Right kidney (tissue), 9 donors: ENCODE data around the gene WT1.
"Not testable (repeated sequence)": the region's sequence is repeated elsewhere in the genome, so short reads cannot be mapped to it uniquely, and the experiment has no call there.

Experiments
- DNase-seq: peaks from one replicate; pipeline ENCODE4 v3.0.0-alpha.2; 2016
- long read RNA-seq, 8 donors: transcript quantifications; one replicate each; lab custom pipeline, GENCODE V29; 2026

The WT1 gene
- long read RNA-seq, donor 1, transcript WT1-204 (10 exons, 2,114 nt), result major isoform, 14 of 47 reads
- long read RNA-seq, donor 1, transcript WT1-201 (10 exons, 3,122 nt), result minor isoform, 10 of 47 reads
- long read RNA-seq, donor 1, partial matches to known transcripts, result 8 of 47 reads
- long read RNA-seq, donor 1, other reads (novel, unspliced or antisense), result 11 of 47 reads
- long read RNA-seq, donor 2, transcript WT1-201 (10 exons, 3,122 nt), result major isoform, 16 of 60 reads
- long read RNA-seq, donor 2, transcript WT1-204 (10 exons, 2,114 nt), result minor isoform, 5 of 60 reads
- long read RNA-seq, donor 2, partial matches to known transcripts, result 16 of 60 reads
- long read RNA-seq, donor 2, other reads (novel, unspliced or antisense), result 20 of 60 reads
- long read RNA-seq, donor 3, transcript WT1-205 (9 exons, 2,768 nt), result major isoform, 7 of 37 reads
- long read RNA-seq, donor 3, transcript WT1-204 (10 exons, 2,114 nt), result minor isoform, 5 of 37 reads
- long read RNA-seq, donor 3, partial matches to known transcripts, result 17 of 37 reads
- long read RNA-seq, donor 3, other reads (novel, unspliced or antisense), result 5 of 37 reads
- long read RNA-seq, donor 4, transcript WT1-205 (9 exons, 2,768 nt), result minor isoform, 5 of 79 reads
- long read RNA-seq, donor 4, transcript WT1-201 (10 exons, 3,122 nt), result major isoform, 10 of 79 reads
- long read RNA-seq, donor 4, transcript WT1-204 (10 exons, 2,114 nt), result minor isoform, 8 of 79 reads
- long read RNA-seq, donor 4, partial matches to known transcripts, result 56 of 79 reads
- long read RNA-seq, donor 4, other reads (novel, unspliced or antisense), result 0 of 79 reads
- long read RNA-seq, donor 5, transcript WT1-205 (9 exons, 2,768 nt), result minor isoform, 11 of 85 reads
- long read RNA-seq, donor 5, transcript WT1-204 (10 exons, 2,114 nt), result minor isoform, 9 of 85 reads
- long read RNA-seq, donor 5, transcript WT1-201 (10 exons, 3,122 nt), result major isoform, 14 of 85 reads
- long read RNA-seq, donor 5, partial matches to known transcripts, result 25 of 85 reads
- long read RNA-seq, donor 5, other reads (novel, unspliced or antisense), result 26 of 85 reads
- long read RNA-seq, donor 6, transcript WT1-201 (10 exons, 3,122 nt), result minor isoform, 11 of 72 reads
- long read RNA-seq, donor 6, transcript WT1-204 (10 exons, 2,114 nt), result minor isoform, 8 of 72 reads
- long read RNA-seq, donor 6, transcript WT1-205 (9 exons, 2,768 nt), result major isoform, 12 of 72 reads
- long read RNA-seq, donor 6, partial matches to known transcripts, result 33 of 72 reads
- long read RNA-seq, donor 6, other reads (novel, unspliced or antisense), result 8 of 72 reads
- long read RNA-seq, donor 7, transcript WT1-201 (10 exons, 3,122 nt), result major isoform, 24 of 155 reads
- long read RNA-seq, donor 7, transcript WT1-204 (10 exons, 2,114 nt), result minor isoform, 7 of 155 reads
- long read RNA-seq, donor 7, partial matches to known transcripts, result 103 of 155 reads
- long read RNA-seq, donor 7, other reads (novel, unspliced or antisense), result 18 of 155 reads
- long read RNA-seq, donor 8, transcript WT1-204 (10 exons, 2,114 nt), result major isoform, 10 of 50 reads
- long read RNA-seq, donor 8, transcript WT1-201 (10 exons, 3,122 nt), result major isoform, 10 of 50 reads
- long read RNA-seq, donor 8, partial matches to known transcripts, result 26 of 50 reads
- long read RNA-seq, donor 8, other reads (novel, unspliced or antisense), result 0 of 50 reads

- DNase-seq, result peak; percentile 89
Measured at GRCh38 chr11:32435511-32435941, at the start of gene WT1. WT1 (minus strand) TSS chr11:32435539.

GRCh38 chr11:32479291-32479690 lies 44.0 kb upstream of the WT1 start:
- no peak for DNase-seq

- DNase-seq, result no peak
Measured at GRCh38 chr11:32478277-32478731, 43.0 kb upstream of the WT1 start.

- DNase-seq, result no peak
Measured at GRCh38 chr11:32473282-32473909, 38.1 kb upstream of the WT1 start.

- DNase-seq, result no peak
Measured at GRCh38 chr11:32472226-32472625, 36.9 kb upstream of the WT1 start.

GRCh38 chr11:32471544-32471943 lies 36.2 kb upstream of the WT1 start:
- DNase-seq, result not testable (repeated sequence)

- no peak for DNase-seq
Measured at GRCh38 chr11:32469791-32470190, 34.5 kb upstream of the WT1 start.

- no peak for DNase-seq
Measured at GRCh38 chr11:32466279-32466915, 31.1 kb upstream of the WT1 start.

- no peak for DNase-seq
Measured at GRCh38 chr11:32464078-32464477, 28.7 kb upstream of the WT1 start.

- no peak for DNase-seq
Measured at GRCh38 chr11:32462011-32462690, 26.8 kb upstream of the WT1 start.

GRCh38 chr11:32456864-32457263 lies 21.5 kb upstream of the WT1 start:
- DNase-seq, result no peak

GRCh38 chr11:32454993-32455392 lies 19.7 kb upstream of the WT1 start:
- no peak for DNase-seq

- DNase-seq, result no peak
Measured at GRCh38 chr11:32451808-32452207, 16.5 kb upstream of the WT1 start.

- no peak for DNase-seq
Measured at GRCh38 chr11:32450372-32450771, 15.0 kb upstream of the WT1 start.

- DNase-seq, result no peak
Measured at GRCh38 chr11:32448232-32448631, 12.9 kb upstream of the WT1 start.

- no peak for DNase-seq
Measured at GRCh38 chr11:32447252-32447651, 11.9 kb upstream of the WT1 start.

GRCh38 chr11:32446227-32446626 lies 10.9 kb upstream of the WT1 start:
- no peak for DNase-seq

GRCh38 chr11:32444186-32444585 lies 8.8 kb upstream of the WT1 start:
- no peak for DNase-seq

GRCh38 chr11:32440916-32441315 lies 5.6 kb upstream of the WT1 start:
- DNase-seq, result peak; percentile 49
